Measurements from ENCODE around the gene DCAF8. TPM values are rescaled to one million over a fixed set of nuclear protein-coding genes. Genes with fewer than 3 reads are reported as not detected.

Gene DCAF8
- total RNA-seq, 1 experiment from 2014 or later = 143 TPM

- ATAC-seq = no peak
- no peak for DNase-seq (ENCODE audit: low spot score)
- Mint-ChIP-seq H3K9me3 (no peaks in the 10 kb centered on the region), H3K4me1 (peaks cover 32% of the 10 kb centered on the region), H3K27ac (no peak overlapping the region), H3K27me3 (ENCODE audit: low read depth) (no peaks in the 10 kb centered on the region), H3K4me3 (no peak overlapping the region), H3K36me3 (peaks cover 6% of the 10 kb centered on the region)
- ChIA-PET CTCF (interaction anchor here (1.1 kb wide), 1 partner anchor 155 kb away, joined by 3 read pairs; no protein-coding TSS in a partner anchor), POLR2A (interaction anchor here (0.5 kb wide), 1 partner anchor 10 kb away, joined by 5 read pairs; no protein-coding TSS in a partner anchor)
- TF ChIP-seq E2F4 (CRISPR knock-in tag; IDR thresholded peaks at IDR 0.05; ENCODE audit: borderline replicate concordance, low read depth) (no peak), HMGXB4 (CRISPR knock-in tag; IDR thresholded peaks at IDR 0.05) (no peak), CREM (CRISPR knock-in tag; IDR thresholded peaks at IDR 0.05) (no peak), USF1 (CRISPR knock-in tag; IDR thresholded peaks at IDR 0.05) (no peak), TEAD1 (CRISPR knock-in tag; IDR thresholded peaks at IDR 0.05) (no peak), ZNF396 (CRISPR knock-in tag; IDR thresholded peaks at IDR 0.05; ENCODE audit: borderline replicate concordance) (no peak), ELF4 (CRISPR knock-in tag; IDR thresholded peaks at IDR 0.05; ENCODE audit: low read depth) (no peak), ZBTB21 (CRISPR knock-in tag; IDR thresholded peaks at IDR 0.05; ENCODE audit: borderline replicate concordance) (no peak), NR1H2 (CRISPR knock-in tag; IDR thresholded peaks at IDR 0.05) (no peak)
Measured at GRCh38 chr1:160258177-160258798, 4.1 kb downstream of the DCAF8 start.

GRCh38 chr1:160257411-160258015 lies 4.8 kb downstream of the DCAF8 start:
- H3K4me1 Mint-ChIP-seq = peaks cover 30% of the 10 kb centered on the region
- peak overlapping the region; percentile 43; the same call in 1 of the 2 replicates for H3K27ac Mint-ChIP-seq
- H3K27me3 Mint-ChIP-seq (ENCODE audit: low read depth) = no peaks in the 10 kb centered on the region
- ChIA-PET POLR2A (no interaction called here), CTCF (interaction anchor here (0.6 to 1.1 kb wide), 6 partner anchors 34 to 212 kb away, joined by 3 to 5 read pairs (median 3); no protein-coding TSS in a partner anchor)
- peaks cover 10% of the 10 kb centered on the region for H3K36me3 Mint-ChIP-seq
- ATAC-seq (no peak), DNase-seq (ENCODE audit: low spot score) (no peak)
- H3K9me3 Mint-ChIP-seq = no peaks in the 10 kb centered on the region
- H3K4me3 Mint-ChIP-seq = no peak overlapping the region
- TF ChIP-seq, protein P1, sequence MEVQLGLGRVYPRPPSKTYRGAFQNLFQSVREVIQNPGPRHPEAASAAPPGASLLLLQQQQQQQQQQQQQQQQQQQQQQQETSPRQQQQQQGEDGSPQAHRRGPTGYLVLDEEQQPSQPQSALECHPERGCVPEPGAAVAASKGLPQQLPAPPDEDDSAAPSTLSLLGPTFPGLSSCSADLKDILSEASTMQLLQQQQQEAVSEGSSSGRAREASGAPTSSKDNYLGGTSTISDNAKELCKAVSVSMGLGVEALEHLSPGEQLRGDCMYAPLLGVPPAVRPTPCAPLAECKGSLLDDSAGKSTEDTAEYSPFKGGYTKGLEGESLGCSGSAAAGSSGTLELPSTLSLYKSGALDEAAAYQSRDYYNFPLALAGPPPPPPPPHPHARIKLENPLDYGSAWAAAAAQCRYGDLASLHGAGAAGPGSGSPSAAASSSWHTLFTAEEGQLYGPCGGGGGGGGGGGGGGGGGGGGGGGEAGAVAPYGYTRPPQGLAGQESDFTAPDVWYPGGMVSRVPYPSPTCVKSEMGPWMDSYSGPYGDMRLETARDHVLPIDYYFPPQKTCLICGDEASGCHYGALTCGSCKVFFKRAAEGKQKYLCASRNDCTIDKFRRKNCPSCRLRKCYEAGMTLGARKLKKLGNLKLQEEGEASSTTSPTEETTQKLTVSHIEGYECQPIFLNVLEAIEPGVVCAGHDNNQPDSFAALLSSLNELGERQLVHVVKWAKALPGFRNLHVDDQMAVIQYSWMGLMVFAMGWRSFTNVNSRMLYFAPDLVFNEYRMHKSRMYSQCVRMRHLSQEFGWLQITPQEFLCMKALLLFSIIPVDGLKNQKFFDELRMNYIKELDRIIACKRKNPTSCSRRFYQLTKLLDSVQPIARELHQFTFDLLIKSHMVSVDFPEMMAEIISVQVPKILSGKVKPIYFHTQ (CRISPR knock-in tag; IDR thresholded peaks at IDR 0.05) = no peak
- TF ChIP-seq NFATC4 (CRISPR knock-in tag; IDR thresholded peaks at IDR 0.05) = no peak
- TF ChIP-seq E2F1 (CRISPR knock-in tag; IDR thresholded peaks at IDR 0.05) = no peak
- no peak for TF ChIP-seq STAT6 (CRISPR knock-in tag; conservative IDR thresholded peaks at IDR 0.05; ENCODE audit: low read depth)
- TF ChIP-seq, protein P2, sequence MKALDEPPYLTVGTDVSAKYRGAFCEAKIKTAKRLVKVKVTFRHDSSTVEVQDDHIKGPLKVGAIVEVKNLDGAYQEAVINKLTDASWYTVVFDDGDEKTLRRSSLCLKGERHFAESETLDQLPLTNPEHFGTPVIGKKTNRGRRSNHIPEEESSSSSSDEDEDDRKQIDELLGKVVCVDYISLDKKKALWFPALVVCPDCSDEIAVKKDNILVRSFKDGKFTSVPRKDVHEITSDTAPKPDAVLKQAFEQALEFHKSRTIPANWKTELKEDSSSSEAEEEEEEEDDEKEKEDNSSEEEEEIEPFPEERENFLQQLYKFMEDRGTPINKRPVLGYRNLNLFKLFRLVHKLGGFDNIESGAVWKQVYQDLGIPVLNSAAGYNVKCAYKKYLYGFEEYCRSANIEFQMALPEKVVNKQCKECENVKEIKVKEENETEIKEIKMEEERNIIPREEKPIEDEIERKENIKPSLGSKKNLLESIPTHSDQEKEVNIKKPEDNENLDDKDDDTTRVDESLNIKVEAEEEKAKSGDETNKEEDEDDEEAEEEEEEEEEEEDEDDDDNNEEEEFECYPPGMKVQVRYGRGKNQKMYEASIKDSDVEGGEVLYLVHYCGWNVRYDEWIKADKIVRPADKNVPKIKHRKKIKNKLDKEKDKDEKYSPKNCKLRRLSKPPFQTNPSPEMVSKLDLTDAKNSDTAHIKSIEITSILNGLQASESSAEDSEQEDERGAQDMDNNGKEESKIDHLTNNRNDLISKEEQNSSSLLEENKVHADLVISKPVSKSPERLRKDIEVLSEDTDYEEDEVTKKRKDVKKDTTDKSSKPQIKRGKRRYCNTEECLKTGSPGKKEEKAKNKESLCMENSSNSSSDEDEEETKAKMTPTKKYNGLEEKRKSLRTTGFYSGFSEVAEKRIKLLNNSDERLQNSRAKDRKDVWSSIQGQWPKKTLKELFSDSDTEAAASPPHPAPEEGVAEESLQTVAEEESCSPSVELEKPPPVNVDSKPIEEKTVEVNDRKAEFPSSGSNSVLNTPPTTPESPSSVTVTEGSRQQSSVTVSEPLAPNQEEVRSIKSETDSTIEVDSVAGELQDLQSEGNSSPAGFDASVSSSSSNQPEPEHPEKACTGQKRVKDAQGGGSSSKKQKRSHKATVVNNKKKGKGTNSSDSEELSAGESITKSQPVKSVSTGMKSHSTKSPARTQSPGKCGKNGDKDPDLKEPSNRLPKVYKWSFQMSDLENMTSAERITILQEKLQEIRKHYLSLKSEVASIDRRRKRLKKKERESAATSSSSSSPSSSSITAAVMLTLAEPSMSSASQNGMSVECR (CRISPR knock-in tag; IDR thresholded peaks at IDR 0.05; ENCODE audit: borderline replicate concordance) = no peak
- no peak for TF ChIP-seq ZNF423 (CRISPR knock-in tag; IDR thresholded peaks at IDR 0.05)
- no peak for TF ChIP-seq ELF4 (CRISPR knock-in tag; IDR thresholded peaks at IDR 0.05; ENCODE audit: low read depth)
- no peak for TF ChIP-seq ZNF396 (CRISPR knock-in tag; IDR thresholded peaks at IDR 0.05; ENCODE audit: borderline replicate concordance)
- no peak for TF ChIP-seq USF2 (CRISPR knock-in tag; IDR thresholded peaks at IDR 0.05)

All from WTC11 (cell line).